Measurements from ENCODE around the gene SORCS2. TPM values are rescaled to one million over a fixed set of nuclear protein-coding genes. Genes with fewer than 3 reads are reported as not detected.

SORCS2 gene
- polyA plus RNA-seq, 1 of the 3 experiments (the other 2 are of a cell fraction) = 1.6 TPM

- no peak overlapping the region for H3K4me3 ChIP-seq (ENCODE audit: low read depth in 2 of 2, low read length in 1 of 2)
- H3K36me3 ChIP-seq (replicated peaks in 1 of 2; ENCODE audit: control insufficient read depth in 1 of 2, insufficient read depth in 2 of 2, low read length in 1 of 2) = no peaks in the 10 kb centered on the region
- no peak overlapping the region for H3K9ac ChIP-seq
- WGBS (ENCODE audit: low lambda C conversion rate) = 91% methylated on average over 16 of the region's 22 CpGs
- no peaks in the 10 kb centered on the region for H3K27me3 ChIP-seq (ENCODE audit: insufficient read depth)
- DNase-seq = no peak
- no peaks in the 10 kb centered on the region for H3F3A ChIP-seq (replicated peaks; ENCODE audit: insufficient read depth)
- no peak for TF ChIP-seq SMC3 (IDR thresholded peaks at IDR 0.05; ENCODE audit: low read depth, low read length)
- no peak for TF ChIP-seq RCOR1 (IDR thresholded peaks at IDR 0.05; ENCODE audit: low read length)
- TF ChIP-seq RXRA (IDR thresholded peaks at IDR 0.05; ENCODE audit: borderline replicate concordance, low read depth) = no peak
- TF ChIP-seq MXI1 (IDR thresholded peaks at IDR 0.05; ENCODE audit: low read depth, low read length) = no peak
- TF ChIP-seq, protein P1, sequence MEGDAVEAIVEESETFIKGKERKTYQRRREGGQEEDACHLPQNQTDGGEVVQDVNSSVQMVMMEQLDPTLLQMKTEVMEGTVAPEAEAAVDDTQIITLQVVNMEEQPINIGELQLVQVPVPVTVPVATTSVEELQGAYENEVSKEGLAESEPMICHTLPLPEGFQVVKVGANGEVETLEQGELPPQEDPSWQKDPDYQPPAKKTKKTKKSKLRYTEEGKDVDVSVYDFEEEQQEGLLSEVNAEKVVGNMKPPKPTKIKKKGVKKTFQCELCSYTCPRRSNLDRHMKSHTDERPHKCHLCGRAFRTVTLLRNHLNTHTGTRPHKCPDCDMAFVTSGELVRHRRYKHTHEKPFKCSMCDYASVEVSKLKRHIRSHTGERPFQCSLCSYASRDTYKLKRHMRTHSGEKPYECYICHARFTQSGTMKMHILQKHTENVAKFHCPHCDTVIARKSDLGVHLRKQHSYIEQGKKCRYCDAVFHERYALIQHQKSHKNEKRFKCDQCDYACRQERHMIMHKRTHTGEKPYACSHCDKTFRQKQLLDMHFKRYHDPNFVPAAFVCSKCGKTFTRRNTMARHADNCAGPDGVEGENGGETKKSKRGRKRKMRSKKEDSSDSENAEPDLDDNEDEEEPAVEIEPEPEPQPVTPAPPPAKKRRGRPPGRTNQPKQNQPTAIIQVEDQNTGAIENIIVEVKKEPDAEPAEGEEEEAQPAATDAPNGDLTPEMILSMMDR (IDR thresholded peaks at IDR 0.05) = no peak
- no peak for TF ChIP-seq NFIC (IDR thresholded peaks at IDR 0.05; ENCODE audit: borderline replicate concordance)
- TF ChIP-seq, protein P2, sequence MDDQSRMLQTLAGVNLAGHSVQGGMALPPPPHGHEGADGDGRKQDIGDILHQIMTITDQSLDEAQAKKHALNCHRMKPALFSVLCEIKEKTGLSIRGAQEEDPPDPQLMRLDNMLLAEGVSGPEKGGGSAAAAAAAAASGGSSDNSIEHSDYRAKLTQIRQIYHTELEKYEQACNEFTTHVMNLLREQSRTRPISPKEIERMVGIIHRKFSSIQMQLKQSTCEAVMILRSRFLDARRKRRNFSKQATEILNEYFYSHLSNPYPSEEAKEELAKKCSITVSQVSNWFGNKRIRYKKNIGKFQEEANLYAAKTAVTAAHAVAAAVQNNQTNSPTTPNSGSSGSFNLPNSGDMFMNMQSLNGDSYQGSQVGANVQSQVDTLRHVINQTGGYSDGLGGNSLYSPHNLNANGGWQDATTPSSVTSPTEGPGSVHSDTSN (IDR thresholded peaks at IDR 0.05) = no peak
- no peak for TF ChIP-seq FOSL2 (IDR thresholded peaks at IDR 0.05; ENCODE audit: borderline replicate concordance, low read depth)
- TF ChIP-seq CHD2 (IDR thresholded peaks at IDR 0.05; ENCODE audit: low read length, partially characterized antibody) = no peak
- TF ChIP-seq YY1 (IDR thresholded peaks at IDR 0.05; ENCODE audit: low read depth) = no peak
- TF ChIP-seq TCF12 (IDR thresholded peaks at IDR 0.05) = no peak
- no peak for TF ChIP-seq EP300 (IDR thresholded peaks at IDR 0.05; ENCODE audit: borderline replicate concordance in 1 of 2, low read depth in 1 of 2, low read length in 1 of 2)
- no peak for TF ChIP-seq JUND (IDR thresholded peaks at IDR 0.05)
- no peak for TF ChIP-seq ZBTB33 (IDR thresholded peaks at IDR 0.05; ENCODE audit: borderline replicate concordance, low read depth)
- no peak for TF ChIP-seq POLR2AphosphoS5 (IDR thresholded peaks at IDR 0.05; ENCODE audit: low read depth, low read length)
- no peak overlapping the region for H3K4me2 ChIP-seq
- H3K27ac ChIP-seq (ENCODE audit: low read depth in 2 of 2, low read length in 1 of 2) = no peak overlapping the region
- no peaks in the 10 kb centered on the region for H4K20me1 ChIP-seq (ENCODE audit: insufficient read depth)
- no peak overlapping the region for H2AFZ ChIP-seq (ENCODE audit: low read depth)
- peaks cover 0 to 10% of the 10 kb centered on the region in 2 experiments; a peak in 3 of 4 replicates for H3K4me1 ChIP-seq (ENCODE audit: control insufficient read depth in 1 of 2, insufficient read depth in 2 of 2, low read depth in 1 of 2, low read length in 1 of 2)
- ChIA-PET CTCF (interaction anchor here (0.8 to 1.0 kb wide), 2 partner anchors 49 to 129 kb away, joined by 3 to 4 read pairs; no protein-coding TSS in a partner anchor), POLR2A (interaction anchor here (1.0 kb wide), 1 partner anchor 19 kb away, joined by 4 read pairs; no protein-coding TSS in a partner anchor)
- no peaks in the 10 kb centered on the region for H3K79me2 ChIP-seq (ENCODE audit: insufficient read depth)
- no peaks in the 10 kb centered on the region for H3K9me2 ChIP-seq
- H3K9me3 ChIP-seq = no peaks in the 10 kb centered on the region
Observed at GRCh38 chr4:7330811-7331681, 138.7 kb downstream of the SORCS2 start.

Measured in SK-N-SH (cell line).